ENCODE data around the gene CCDC177.

CCDC177 gene

DNA sequence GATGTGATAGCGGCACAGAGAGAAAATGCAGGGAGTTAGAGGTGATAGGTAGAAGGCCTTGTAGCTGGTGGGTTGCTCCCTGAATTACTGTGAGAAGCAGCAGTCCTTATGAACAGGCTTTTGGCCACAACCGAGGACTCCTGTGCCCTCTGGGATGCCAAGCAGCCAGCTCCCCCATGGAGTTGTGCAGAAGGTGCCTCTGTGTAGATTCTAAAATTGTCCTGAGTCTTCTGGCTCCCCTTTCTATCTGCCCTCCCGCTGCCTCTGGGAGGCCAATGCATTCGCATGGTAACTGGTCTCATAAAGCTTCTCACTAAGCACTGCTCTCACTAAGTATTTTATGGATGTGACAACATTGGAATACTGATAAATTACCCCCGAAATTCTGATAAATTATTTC, 20.7 kb upstream of the CCDC177 start:
- TF ChIP-seq, protein P1, sequence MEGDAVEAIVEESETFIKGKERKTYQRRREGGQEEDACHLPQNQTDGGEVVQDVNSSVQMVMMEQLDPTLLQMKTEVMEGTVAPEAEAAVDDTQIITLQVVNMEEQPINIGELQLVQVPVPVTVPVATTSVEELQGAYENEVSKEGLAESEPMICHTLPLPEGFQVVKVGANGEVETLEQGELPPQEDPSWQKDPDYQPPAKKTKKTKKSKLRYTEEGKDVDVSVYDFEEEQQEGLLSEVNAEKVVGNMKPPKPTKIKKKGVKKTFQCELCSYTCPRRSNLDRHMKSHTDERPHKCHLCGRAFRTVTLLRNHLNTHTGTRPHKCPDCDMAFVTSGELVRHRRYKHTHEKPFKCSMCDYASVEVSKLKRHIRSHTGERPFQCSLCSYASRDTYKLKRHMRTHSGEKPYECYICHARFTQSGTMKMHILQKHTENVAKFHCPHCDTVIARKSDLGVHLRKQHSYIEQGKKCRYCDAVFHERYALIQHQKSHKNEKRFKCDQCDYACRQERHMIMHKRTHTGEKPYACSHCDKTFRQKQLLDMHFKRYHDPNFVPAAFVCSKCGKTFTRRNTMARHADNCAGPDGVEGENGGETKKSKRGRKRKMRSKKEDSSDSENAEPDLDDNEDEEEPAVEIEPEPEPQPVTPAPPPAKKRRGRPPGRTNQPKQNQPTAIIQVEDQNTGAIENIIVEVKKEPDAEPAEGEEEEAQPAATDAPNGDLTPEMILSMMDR (IDR thresholded peaks at IDR 0.05; ENCODE audit: low read depth, low read length, missing control alignments): no peak
- H3K4me3 ChIP-seq (replicated peaks; ENCODE audit: low read depth, low read length): no peak overlapping the region
- no peak for DNase-seq (ENCODE audit: extremely low read depth, low read depth)

DNA sequence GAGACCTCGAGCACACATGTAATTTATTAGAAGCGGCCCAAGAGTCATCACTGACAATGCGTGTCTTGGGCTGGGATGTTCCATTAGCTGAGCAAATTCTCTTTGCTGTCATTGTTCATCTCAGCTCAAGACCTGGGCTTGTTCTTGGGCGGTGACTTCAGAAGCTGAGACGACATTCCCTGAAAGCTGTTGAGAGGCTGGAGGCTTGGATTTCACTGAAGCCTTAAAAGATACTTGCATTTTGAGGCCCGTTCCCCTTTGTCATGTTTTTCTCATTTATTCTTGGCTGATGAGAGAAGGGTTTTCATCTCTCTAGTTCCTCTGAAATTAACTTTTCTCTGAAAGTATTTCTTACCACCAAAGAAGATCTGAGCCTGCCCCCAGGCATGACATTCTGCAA, 20.2 kb upstream of the CCDC177 start:
- TF ChIP-seq, protein P1 (IDR thresholded peaks at IDR 0.05; ENCODE audit: low read depth, low read length, missing control alignments): no peak
- H3K4me3 ChIP-seq (replicated peaks; ENCODE audit: low read depth, low read length): no peak overlapping the region
- no peak for DNase-seq (ENCODE audit: extremely low read depth, low read depth)

DNA sequence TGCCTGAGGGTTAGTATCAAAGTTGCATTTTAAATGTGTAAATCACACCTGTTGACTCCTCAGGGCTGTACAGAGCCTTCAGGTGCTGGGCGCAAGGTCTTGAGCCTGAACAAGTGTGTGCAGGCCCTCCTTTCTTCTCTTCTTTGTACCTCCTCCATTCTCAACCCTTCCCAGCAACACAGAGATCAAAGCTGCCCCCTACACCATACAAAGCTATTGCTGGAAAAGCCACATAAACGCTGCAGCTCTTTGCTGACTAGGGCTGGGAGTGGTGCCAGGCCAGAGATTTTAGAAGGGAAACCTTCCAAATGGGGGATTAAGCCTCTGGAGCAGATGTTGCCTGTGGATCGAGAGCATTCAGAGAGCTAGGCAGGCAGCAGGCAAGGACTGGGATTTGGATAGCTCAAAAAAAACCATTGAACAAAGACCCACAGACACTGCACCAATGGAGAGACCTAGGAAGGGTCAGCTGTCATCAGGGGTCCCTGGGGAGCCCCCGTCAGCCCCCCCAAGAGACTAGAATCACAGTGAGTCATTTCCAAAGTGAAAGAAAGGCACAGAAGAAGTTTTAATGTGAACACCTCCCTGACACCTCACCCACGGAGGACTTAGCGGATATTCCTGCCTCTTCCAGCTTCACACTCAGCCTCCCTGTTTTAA, 18.5 kb upstream of the CCDC177 start:
- TF ChIP-seq, protein P1 (IDR thresholded peaks at IDR 0.05; ENCODE audit: low read depth, low read length, missing control alignments): no peak
- DNase-seq (ENCODE audit: extremely low read depth, low read depth): peak; percentile 78
- no peak overlapping the region; the same call in 1 of the 2 replicates for H3K4me3 ChIP-seq (replicated peaks; ENCODE audit: low read depth, low read length)

DNA sequence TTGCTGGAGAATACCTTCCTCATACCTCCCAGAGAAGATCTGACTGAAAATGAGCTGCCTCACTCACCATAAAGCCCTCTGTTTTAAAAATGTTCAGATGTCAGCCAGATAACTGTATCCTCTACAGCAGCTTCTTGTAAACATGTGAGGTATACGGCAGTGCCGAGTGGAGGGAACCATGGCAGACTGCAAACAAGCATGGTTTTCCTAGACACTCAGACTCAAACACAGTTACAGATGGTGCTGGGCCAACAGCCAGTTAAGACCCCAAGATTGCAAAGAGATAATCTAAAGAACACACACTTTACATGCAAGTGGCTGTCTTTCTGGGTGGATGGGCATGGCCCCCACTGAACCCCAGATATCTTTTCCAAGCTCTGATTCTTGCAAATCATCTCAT, 16.6 kb upstream of the CCDC177 start:
- H3K4me3 ChIP-seq (replicated peaks; ENCODE audit: low read depth, low read length): no peak overlapping the region
- TF ChIP-seq, protein P1 (IDR thresholded peaks at IDR 0.05; ENCODE audit: low read depth, low read length, missing control alignments): no peak
- DNase-seq (ENCODE audit: extremely low read depth, low read depth): no peak

DNA sequence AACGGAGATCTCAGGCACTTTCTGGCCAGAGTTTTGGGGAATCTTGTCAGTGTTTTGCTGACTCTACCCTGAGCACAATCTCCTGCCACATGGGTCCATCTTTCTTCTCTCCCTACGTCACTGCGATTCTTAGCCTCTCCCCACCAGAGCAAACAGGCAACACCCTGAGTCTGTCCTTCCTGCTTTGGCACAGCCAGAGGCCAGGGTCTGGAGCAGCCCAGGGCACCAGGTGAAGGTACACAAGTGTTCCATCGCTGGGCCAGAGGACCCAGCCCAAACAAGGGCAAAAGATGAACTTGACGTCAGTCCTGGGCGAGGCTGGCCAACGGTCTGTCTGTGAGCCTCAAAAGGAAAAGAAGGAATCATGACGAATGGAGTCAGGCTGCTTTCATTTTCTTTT, 12.7 kb upstream of the CCDC177 start:
- TF ChIP-seq, protein P1 (IDR thresholded peaks at IDR 0.05; ENCODE audit: low read depth, low read length, missing control alignments): no peak
- DNase-seq (ENCODE audit: extremely low read depth, low read depth): no peak
- H3K4me3 ChIP-seq (replicated peaks; ENCODE audit: low read depth, low read length): no peak overlapping the region

DNA sequence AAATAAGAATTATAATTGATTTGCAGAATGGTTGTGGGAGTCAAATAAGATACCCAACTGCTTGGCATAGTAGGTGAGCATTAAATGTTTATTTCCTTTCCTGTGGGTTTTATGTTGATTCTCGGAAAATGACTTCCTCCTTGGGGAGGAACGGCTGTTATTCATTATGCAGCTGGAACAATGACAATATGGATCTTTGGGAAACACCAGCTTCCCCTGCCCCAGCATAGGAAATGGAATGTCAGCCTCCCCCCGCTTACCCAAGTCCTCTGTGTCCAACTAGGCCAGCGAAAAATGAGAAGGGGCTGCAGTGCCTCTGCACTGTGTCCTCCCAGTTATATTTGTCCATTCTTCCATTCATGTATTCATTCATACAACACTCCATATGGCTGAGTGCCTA, 11.7 kb upstream of the CCDC177 start:
- TF ChIP-seq, protein P1 (IDR thresholded peaks at IDR 0.05; ENCODE audit: low read depth, low read length, missing control alignments): no peak
- no peak overlapping the region for H3K4me3 ChIP-seq (replicated peaks; ENCODE audit: low read depth, low read length)
- no peak for DNase-seq (ENCODE audit: extremely low read depth, low read depth)

DNA sequence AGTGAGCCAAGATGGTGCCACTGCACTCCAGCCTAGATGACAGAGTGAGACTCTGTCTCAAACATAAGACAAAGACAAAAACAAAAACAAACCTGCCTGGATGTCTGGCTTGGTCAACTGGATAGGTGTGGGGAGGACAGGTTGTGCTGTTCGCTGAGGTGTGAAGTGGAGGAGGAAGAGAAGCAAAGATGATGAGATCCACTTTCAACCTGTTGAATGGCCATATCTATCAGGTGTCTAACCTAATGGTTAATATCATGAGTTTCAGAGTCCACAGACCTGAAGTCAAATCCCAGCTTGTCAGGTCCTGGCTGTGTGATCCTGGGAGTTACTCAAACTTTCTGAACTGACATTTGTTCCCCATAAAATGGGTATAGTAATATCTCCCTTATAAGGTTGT, 9.7 kb upstream of the CCDC177 start:
- no peak overlapping the region for H3K4me3 ChIP-seq (replicated peaks; ENCODE audit: low read depth, low read length)
- TF ChIP-seq, protein P1 (IDR thresholded peaks at IDR 0.05; ENCODE audit: low read depth, low read length, missing control alignments): no peak
- DNase-seq (ENCODE audit: extremely low read depth, low read depth): no peak

All from HFF-Myc (cell line).